Choroid plexus epithelial cell (primary cell): ENCODE measurements around the gene RPS21.

Experiments used
- DNase-seq: peaks from one replicate; pipeline ENCODE4 v3.0.0-alpha.2; 2010; ENCODE audit warnings: low read depth
- H3K4me3 ChIP-seq: 2 replicates; pipeline ENCODE4 v1.5.1; 2011; ENCODE audit warnings: low read depth, mild to moderate bottlenecking, control low read depth, low read length, moderate library complexity
- TF ChIP-seq, protein P1 (sequence below): conservative IDR thresholded peaks from 2 replicates; pipeline ENCODE4 v1.5.1; 2011; ENCODE audit warnings: low read depth, mild to moderate bottlenecking, control low read depth, inconsistent platforms, low read length, moderate library complexity

Gene RPS21

DNA sequence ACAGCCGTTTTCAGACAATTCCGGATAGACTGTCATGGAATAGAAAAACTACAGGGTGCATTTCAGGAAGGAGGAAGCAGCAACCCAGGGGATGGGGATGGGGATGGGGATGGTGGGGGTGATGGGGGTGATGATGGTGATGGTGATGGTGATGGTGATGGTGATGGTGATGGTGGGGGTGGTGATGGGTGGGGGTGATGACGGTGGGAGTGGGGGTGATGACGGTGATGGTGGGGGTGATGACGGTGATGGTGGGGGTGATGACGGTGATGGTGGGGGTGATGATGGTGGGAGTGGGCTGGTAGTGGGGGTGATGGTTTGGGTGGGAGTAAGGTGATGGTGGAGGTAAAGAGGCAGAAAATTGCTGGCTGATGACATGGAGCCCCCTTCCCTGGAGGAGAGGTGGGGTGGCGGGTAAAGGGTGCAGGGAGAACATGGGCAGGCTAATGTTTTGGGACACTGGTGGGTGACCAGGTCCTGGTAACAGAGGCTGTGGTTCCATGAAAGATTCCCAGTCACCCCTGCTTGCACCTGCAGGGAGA, 37.3 kb upstream of the RPS21 start:
- TF ChIP-seq, protein P1, sequence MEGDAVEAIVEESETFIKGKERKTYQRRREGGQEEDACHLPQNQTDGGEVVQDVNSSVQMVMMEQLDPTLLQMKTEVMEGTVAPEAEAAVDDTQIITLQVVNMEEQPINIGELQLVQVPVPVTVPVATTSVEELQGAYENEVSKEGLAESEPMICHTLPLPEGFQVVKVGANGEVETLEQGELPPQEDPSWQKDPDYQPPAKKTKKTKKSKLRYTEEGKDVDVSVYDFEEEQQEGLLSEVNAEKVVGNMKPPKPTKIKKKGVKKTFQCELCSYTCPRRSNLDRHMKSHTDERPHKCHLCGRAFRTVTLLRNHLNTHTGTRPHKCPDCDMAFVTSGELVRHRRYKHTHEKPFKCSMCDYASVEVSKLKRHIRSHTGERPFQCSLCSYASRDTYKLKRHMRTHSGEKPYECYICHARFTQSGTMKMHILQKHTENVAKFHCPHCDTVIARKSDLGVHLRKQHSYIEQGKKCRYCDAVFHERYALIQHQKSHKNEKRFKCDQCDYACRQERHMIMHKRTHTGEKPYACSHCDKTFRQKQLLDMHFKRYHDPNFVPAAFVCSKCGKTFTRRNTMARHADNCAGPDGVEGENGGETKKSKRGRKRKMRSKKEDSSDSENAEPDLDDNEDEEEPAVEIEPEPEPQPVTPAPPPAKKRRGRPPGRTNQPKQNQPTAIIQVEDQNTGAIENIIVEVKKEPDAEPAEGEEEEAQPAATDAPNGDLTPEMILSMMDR = no peak
- H3K4me3 ChIP-seq = no peak overlapping the region
- no peak for DNase-seq

DNA sequence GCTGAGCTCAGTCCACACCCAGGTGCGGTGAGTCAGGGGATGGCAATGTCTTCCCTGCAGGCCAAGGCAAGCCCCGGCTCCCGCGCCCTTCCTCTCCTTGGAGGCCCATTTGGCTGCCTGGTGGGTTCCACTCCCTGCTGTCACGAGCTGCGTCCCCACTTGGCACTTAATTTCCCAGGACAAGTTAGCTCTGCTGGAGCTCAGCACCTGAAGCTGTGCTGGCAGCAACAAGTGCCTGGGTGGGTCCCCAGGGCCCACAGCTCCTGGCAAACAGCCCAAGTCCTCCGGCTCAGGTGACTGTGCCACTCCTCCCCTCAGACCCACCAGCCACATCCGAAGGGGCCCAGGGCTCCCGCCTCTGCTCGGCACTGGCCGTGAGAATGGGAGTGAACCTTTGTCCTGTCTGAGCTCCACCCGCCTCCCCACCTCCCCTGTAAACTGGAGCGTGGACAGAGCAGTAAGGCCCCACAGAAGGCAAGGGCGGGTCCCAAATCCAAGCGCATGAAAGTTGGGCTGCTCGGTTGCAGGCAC, 36.7 kb upstream of the RPS21 start:
- DNase-seq = no peak
- no peak overlapping the region for H3K4me3 ChIP-seq
- TF ChIP-seq, protein P1 = no peak

DNA sequence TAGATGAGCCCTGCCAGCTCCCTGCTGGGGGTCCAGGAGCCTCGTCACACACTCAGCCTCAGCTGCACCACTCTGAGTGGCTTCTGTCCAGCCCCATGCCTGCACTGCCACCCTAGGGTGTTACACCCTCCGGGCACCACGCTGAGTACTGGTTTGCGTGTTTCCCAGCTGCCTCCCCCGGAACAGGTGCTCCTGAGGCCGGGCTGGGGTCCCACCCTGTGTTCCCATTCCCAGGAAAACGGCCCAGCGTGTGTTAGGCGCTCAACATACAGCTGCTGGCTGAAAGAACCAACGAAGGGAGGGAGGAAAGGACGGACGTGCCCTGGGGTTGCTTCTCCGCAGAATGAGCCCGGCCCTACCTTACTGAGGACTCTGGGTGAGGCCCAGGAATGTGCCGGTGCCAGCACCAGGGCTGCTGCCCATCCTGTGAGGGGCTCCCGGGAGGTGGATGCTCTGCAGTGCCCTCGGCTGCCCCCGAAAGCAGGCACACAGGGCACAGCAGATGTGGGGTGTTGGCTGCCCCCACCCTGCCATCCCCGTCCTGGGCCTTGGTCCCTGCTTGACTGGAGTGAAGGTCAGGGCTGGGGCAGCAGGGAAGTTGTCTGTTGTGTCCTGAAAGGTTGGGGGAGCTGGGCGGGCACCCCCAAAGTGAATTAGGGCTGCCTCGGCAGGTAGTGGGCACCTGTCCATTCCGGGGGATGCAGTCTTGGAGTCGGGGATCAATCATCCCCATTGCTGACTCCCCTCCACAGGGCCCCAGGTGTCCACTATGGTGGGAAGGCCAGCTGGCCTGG, 36.1 kb upstream of the RPS21 start:
- TF ChIP-seq, protein P1 = no peak
- no peak overlapping the region for H3K4me3 ChIP-seq
- DNase-seq = no peak

DNA sequence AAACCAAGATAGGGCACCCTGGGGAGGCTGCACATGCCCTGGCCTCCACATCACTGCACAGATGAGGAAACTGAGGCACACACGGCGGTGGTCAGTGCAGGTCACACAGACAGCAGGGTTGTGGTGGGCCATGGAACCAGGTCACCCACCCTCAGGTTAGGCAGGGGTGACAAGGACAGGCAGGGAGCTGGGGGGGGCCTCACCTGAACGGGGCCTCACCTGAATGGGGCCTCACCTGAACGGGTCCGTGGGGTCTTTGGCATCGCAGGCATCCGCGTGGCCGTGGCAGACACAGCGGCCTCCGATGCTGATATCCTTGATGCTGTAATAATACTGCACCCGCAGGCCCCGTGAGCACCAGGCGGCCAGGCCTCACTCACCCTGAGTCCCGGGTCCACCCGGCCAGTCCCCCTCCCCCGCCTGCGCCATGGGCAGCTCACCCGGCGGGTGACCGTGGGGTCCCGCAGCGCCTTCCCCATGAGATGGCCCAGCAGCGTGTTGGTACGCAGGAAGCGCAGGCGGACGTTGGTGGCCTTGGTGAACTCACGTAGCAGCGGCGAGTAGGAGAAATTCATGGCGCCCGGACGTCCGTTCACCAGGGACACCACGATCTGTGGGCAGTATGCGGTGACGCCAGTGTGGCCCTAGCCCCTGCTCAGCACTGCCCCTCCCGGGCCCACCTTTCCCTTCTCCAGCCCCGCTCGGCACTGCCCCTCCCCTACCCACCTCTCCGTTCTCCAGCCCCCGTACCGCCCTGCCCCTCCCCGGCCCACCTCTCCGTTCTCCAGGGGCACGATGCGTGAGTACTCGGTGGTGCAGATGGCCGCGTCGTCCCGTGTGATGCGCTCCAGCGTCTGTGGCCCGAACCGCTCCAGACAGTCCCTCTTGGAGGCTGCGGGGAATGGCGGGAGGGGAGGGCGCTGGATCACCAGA, 35.2 kb upstream of the RPS21 start:
- DNase-seq = no peak
- TF ChIP-seq, protein P1 = no peak
- H3K4me3 ChIP-seq = no peak overlapping the region

DNA sequence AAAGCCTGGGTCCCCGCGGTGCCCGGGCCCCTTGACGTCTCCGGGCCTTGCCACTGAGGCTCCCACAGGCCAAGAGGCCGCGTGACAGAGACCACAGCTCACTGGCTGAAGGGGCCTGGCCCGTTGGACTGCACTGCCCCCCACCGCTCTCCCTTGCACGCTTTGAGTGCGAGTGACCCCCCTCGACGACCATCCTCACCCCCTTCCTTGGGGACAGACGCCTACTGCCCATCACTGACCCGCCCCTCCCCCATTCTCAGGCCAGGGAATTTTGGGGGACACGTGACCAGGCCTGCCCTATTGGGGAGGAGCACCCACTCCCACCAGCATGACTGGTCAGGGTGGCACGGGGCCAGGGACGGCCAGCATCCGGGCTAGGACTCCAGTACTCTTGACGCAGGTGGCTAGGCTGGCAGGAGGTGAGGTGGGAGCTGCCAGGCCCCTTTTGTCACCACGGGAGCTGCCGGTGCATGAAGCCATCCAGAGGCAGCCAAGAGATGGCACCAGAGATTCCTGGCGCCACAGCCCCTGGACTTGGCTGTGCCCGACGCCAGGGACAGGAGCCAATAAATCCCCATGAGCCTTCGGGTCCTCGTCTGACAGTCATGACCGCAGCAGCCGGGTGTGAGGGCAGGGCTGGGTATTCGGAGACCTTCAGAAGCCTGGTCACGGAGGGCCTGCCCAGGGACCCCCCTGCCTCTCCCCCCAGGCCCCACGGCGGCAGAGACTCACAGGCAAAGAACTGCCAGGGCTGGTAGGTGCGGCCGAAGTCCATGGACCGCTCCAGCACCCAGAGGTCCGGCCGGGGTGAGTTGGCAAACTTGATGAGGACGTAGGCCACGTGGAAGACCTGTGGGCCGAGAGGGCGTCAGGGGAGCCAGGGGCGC, 34.3 kb upstream of the RPS21 start:
- no peak for DNase-seq
- TF ChIP-seq, protein P1 = no peak
- H3K4me3 ChIP-seq = no peak overlapping the region
